ENCODE results near the gene TOMM20L. TPM values are rescaled to one million over a fixed set of nuclear protein-coding genes. Genes with fewer than 3 reads are reported as not detected.
"Not testable (repeated sequence)": the region's sequence is repeated elsewhere in the genome, so short reads cannot be mapped to it uniquely, and the experiment has no call there.

Gene TOMM20L
- not detected for total RNA-seq
- not detected for polyA plus RNA-seq
- long read RNA-seq, donor 1: 0 reads
- long read RNA-seq, donor 2: 0 reads

- DNase-seq (peak; percentile 77 to 83), ATAC-seq (peak; percentile 81 to 94 (median 91))
- peak; percentile 85 for TF ChIP-seq CTCF (IDR thresholded peaks at IDR 0.05)
- no peaks in the 10 kb centered on the region for H3K27me3 ChIP-seq (ENCODE audit: insufficient read depth in 3 of 3, low read length in 2 of 3)
- no peaks in the 10 kb centered on the region for H3K36me3 ChIP-seq (ENCODE audit: insufficient read depth in 1 of 2, low read depth in 1 of 2)
- peak within 1 kb of the TSS; percentile 73 for H3K4me3 ChIP-seq
- no peaks in the 10 kb centered on the region for H3K9me3 ChIP-seq
- intact Hi-C loops (cut with DNase I): no loop called here
- 11 to 18% (median 11%) methylated on average over 43 to 86 of the region's 86 CpGs for WGBS, 3 donors
- no peaks in the 10 kb centered on the region for H3K4me1 ChIP-seq
- H3K27ac ChIP-seq: no peak within 1 kb of the TSS
Measured at GRCh38 chr14:58395812-58396788, at the start of gene TOMM20L. TOMM20L (plus strand) TSS chr14:58395930; CDS start chr14:58395958, 28 bp downstream.

GRCh38 chr14:58353516-58354299 is 42.0 kb upstream of the TOMM20L start:
- Histone ChIP-seq H3K27ac (no peak overlapping the region), H3K4me3 (peak overlapping the region; percentile 33), H3K4me1 (no peaks in the 10 kb centered on the region), H3K36me3 (ENCODE audit: insufficient read depth in 1 of 2, low read depth in 1 of 2) (peaks cover 0 to 80% of the 10 kb centered on the region in 2 donors), H3K27me3 (ENCODE audit: insufficient read depth in 3 of 3, low read length in 2 of 3) (no peaks in the 10 kb centered on the region), H3K9me3 (no peaks in the 10 kb centered on the region)
- TF ChIP-seq CTCF (IDR thresholded peaks at IDR 0.05): no peak
- ATAC-seq (no peak), DNase-seq (no peak)
- intact Hi-C loops (cut with DNase I): no loop called here
- WGBS, 3 donors: 78 to 82% (median 79%) methylated on average over 4 of the region's 4 CpGs

GRCh38 chr14:58354808-58355207 is 40.9 kb upstream of the TOMM20L start:
- no peak for DNase-seq
- Histone ChIP-seq H3K4me3 (no peak overlapping the region), H3K27ac (no peak overlapping the region), H3K9me3 (no peaks in the 10 kb centered on the region), H3K27me3 (ENCODE audit: insufficient read depth in 3 of 3, low read length in 2 of 3) (no peaks in the 10 kb centered on the region), H3K36me3 (ENCODE audit: insufficient read depth in 1 of 2, low read depth in 1 of 2) (peaks cover 4 to 80% of the 10 kb centered on the region in 2 donors), H3K4me1 (no peaks in the 10 kb centered on the region)
- intact Hi-C loops (cut with DNase I): no loop called here
- ATAC-seq: no peak
- TF ChIP-seq CTCF (IDR thresholded peaks at IDR 0.05): no peak
- 83 to 93% (median 84%) methylated on average over 2 of the region's 2 CpGs for WGBS, 3 donors

DNA sequence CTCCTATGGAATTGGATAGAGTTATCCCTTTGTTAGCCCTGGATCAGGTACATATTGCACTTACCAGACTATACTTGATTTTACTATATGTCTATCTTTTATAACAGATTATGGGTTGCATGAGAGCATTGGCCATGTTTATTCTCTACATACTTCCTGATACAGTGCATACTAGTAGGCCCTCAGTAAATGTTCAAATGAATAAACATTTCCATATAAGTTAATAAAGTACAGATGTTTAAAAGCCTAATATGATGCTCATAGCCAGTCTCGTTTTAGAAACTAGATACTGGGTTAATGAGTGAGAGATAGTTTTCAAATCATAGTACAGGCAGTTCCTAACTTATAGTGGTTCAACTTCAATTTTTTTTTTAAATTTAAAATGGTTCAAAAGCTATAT is 39.5 kb upstream of the TOMM20L start:
- Histone ChIP-seq H3K36me3 (ENCODE audit: insufficient read depth in 1 of 2, low read depth in 1 of 2) (peaks cover 8 to 82% of the 10 kb centered on the region in 2 donors), H3K27me3 (ENCODE audit: insufficient read depth in 3 of 3, low read length in 2 of 3) (no peaks in the 10 kb centered on the region), H3K4me3 (no peak overlapping the region), H3K27ac (no peak overlapping the region), H3K9me3 (no peaks in the 10 kb centered on the region), H3K4me1 (no peaks in the 10 kb centered on the region)
- no peak for TF ChIP-seq CTCF (IDR thresholded peaks at IDR 0.05)
- 90 to 95% (median 94%) methylated on average over 1 of the region's 1 CpG for WGBS, 3 donors
- intact Hi-C loops (cut with DNase I): no loop called here
- DNase-seq: no peak
- no peak for ATAC-seq

DNA sequence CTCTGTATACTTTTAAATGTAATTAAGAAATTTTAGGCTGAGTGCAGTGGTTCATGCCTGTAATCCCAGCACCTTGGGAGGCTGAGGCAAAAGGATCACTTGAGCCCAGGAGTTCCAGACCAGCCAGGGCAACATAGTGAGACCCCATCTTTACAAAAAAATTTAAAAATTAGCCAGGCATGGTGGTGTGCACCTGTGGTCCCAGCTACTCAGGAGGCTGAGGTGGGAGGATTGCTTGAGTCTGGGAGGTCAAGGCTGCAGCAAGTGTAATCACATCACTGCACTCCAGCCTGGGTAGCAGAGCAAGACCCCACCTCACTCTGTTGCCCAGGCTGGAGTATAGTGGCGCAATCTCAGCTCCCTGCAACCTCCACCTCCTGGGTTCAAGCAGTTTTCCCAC is 33.5 kb upstream of the TOMM20L start:
- ATAC-seq; H3K27ac ChIP-seq; H3K4me3 ChIP-seq; H3K27me3 ChIP-seq (ENCODE audit: insufficient read depth in 3 of 3, low read length in 2 of 3); DNase-seq; H3K4me1 ChIP-seq; H3K9me3 ChIP-seq: not testable (repeated sequence)
- 94 to 100% (median 100%) methylated on average over 1 of the region's 1 CpG for WGBS, 3 donors
- H3K36me3 ChIP-seq (ENCODE audit: insufficient read depth in 1 of 2, low read depth in 1 of 2): peaks cover 12 to 79% of the 10 kb centered on the region in 2 donors
- intact Hi-C loops (cut with DNase I): loop anchor here (10.0 kb wide), 1 partner anchor 257 kb away; no protein-coding TSS in a partner anchor
